Tibial nerve (tissue), 4 donors: ENCODE measurements around the gene PHC2. TPM values are rescaled to one million over a fixed set of nuclear protein-coding genes. Genes with fewer than 3 reads are reported as not detected.

Experiments
- DNase-seq, 2 donors: peaks; one replicate each; pipeline ENCODE4 v3.0.0-alpha.2; 2019; ENCODE audit warnings: low spot score in 2 of 2
- H3K27ac ChIP-seq, 4 donors: fragments of 200-600 bp; sonication (generic) in 3 of 4; one replicate each; pipeline ENCODE4 v1.5.1; 2017 to 2019; ENCODE audit warnings: mild to moderate bottlenecking in 1 of 4
- H3K27me3 ChIP-seq, 2 donors: fragments of 200-600 bp; sonication (generic) in 1 of 2; one replicate each; pipeline versions ENCODE4 v1.5.1 to v1.6.0; 2017 to 2019
- H3K36me3 ChIP-seq, 3 donors: fragments of 200-600 bp; sonication (generic); one replicate each; pipeline ENCODE4 v1.5.1; 2018 to 2019
- H3K4me1 ChIP-seq, 4 donors: fragments of 200-600 bp; sonication (generic) in 3 of 4; one replicate each; pipeline ENCODE4 v1.5.1; 2017 to 2019
- H3K4me3 ChIP-seq, 4 donors: fragments of 200-600 bp; sonication (generic) in 3 of 4; one replicate each; pipeline ENCODE4 v1.5.1; 2017 to 2019; ENCODE audit warnings: mild to moderate bottlenecking in 1 of 4, moderate library complexity in 1 of 4
- H3K9me3 ChIP-seq, 4 donors: fragments of 200-600 bp; sonication (generic) in 3 of 4; one replicate each; pipeline ENCODE4 v1.5.1; 2017 to 2019
- EP300 ChIP-seq, 2 donors: sonication (generic); formaldehyde crosslinking; IDR thresholded peaks; one replicate each; pipeline ENCODE4 v1.6.1; 2017; ENCODE audit warnings: antibody characterized with exemption in 2 of 2, mild to moderate bottlenecking in 1 of 2
- POLR2A ChIP-seq, 2 donors: fragments of 450-650 bp; IDR thresholded peaks; one replicate each; pipeline ENCODE4 v1.6.1; 2017; ENCODE audit warnings: antibody characterized with exemption in 2 of 2, mild to moderate bottlenecking in 2 of 2, moderate library complexity in 2 of 2
- WGBS, 2 donors: methylation state at CpG; one replicate each; pipeline ENCODE4 v1.1.5; 2018; 5-methylcytosine and 5-hydroxymethylcytosine counted together
- total RNA-seq, 4 donors: library from RNA; depleted of rRNA; stranded (reverse); fragments of >200 nt; gene quantifications; one replicate each; pipeline ENCODE4 v1.1.0, GENCODE V29; 2016
- TF ChIP-seq, protein P1 (sequence below), 5 experiments: fragments of 200-600 bp in 3 of 5; fragments of 450-650 bp in 2 of 5; sonication (generic) in 3 of 5; IDR thresholded peaks; one replicate each; pipeline ENCODE4 v1.5.1; 2016 to 2019; ENCODE audit warnings: antibody characterized with exemption in 5 of 5, mild to moderate bottlenecking in 3 of 5, moderate library complexity in 2 of 5

PHC2 gene
- total RNA-seq, 4 donors from 2014 or later: 152 to 458 (median 204) TPM

- no peak overlapping the region for H3K27ac ChIP-seq
- DNase-seq: no peak
- peaks cover 0 to 58% (median 0%) of the 10 kb centered on the region in 3 donors for H3K36me3 ChIP-seq
- TF ChIP-seq, protein P1, sequence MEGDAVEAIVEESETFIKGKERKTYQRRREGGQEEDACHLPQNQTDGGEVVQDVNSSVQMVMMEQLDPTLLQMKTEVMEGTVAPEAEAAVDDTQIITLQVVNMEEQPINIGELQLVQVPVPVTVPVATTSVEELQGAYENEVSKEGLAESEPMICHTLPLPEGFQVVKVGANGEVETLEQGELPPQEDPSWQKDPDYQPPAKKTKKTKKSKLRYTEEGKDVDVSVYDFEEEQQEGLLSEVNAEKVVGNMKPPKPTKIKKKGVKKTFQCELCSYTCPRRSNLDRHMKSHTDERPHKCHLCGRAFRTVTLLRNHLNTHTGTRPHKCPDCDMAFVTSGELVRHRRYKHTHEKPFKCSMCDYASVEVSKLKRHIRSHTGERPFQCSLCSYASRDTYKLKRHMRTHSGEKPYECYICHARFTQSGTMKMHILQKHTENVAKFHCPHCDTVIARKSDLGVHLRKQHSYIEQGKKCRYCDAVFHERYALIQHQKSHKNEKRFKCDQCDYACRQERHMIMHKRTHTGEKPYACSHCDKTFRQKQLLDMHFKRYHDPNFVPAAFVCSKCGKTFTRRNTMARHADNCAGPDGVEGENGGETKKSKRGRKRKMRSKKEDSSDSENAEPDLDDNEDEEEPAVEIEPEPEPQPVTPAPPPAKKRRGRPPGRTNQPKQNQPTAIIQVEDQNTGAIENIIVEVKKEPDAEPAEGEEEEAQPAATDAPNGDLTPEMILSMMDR (IDR thresholded peaks at IDR 0.05): no peak
- TF ChIP-seq POLR2A (IDR thresholded peaks at IDR 0.05): no peak
- TF ChIP-seq EP300 (IDR thresholded peaks at IDR 0.05): no peak
- WGBS, 2 donors: 92 to 98% methylated on average over 10 to 12 of the region's 12 CpGs
- peaks cover 0 to 12% (median 5%) of the 10 kb centered on the region in 4 donors for H3K4me1 ChIP-seq
- H3K9me3 ChIP-seq: no peaks in the 10 kb centered on the region
- no peak overlapping the region for H3K4me3 ChIP-seq
- H3K27me3 ChIP-seq: no peaks in the 10 kb centered on the region
These were observed 58.7 kb downstream of the PHC2 start for GRCh38 chr1:33372162-33372561.

DNA sequence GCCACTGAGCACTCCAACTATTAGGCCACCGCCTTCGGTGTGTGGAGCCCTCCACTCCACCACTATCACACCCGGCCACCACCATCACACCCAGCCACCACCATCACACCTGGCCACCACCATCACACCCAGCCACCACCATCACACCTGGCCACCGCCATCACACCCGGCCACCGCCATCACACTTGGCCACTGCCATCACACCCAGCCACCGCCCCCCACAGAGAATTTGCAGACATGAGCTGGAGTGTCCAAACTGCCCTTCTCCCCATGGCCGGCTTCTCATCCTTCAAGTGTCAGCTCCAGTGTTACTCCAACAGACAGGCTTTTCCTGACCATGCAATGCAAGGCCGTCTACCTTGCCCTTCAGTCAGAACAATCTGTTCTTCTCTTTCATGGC, 59.6 kb downstream of the PHC2 start:
- peaks cover 0 to 58% (median 0%) of the 10 kb centered on the region in 3 donors for H3K36me3 ChIP-seq
- no peak overlapping the region for H3K4me3 ChIP-seq
- H3K27me3 ChIP-seq: no peaks in the 10 kb centered on the region
- DNase-seq: no peak
- H3K4me1 ChIP-seq: peaks cover 0 to 20% (median 13%) of the 10 kb centered on the region in 4 donors
- H3K27ac ChIP-seq: no peak overlapping the region
- no peaks in the 10 kb centered on the region for H3K9me3 ChIP-seq
- WGBS, 2 donors: 97% methylated on average over 9 of the region's 9 CpGs
- TF ChIP-seq POLR2A (IDR thresholded peaks at IDR 0.05): no peak
- TF ChIP-seq, protein P1 (IDR thresholded peaks at IDR 0.05): no peak
- no peak for TF ChIP-seq EP300 (IDR thresholded peaks at IDR 0.05)

- Histone ChIP-seq H3K4me3 (no peak overlapping the region), H3K27me3 (no peaks in the 10 kb centered on the region), H3K9me3 (no peaks in the 10 kb centered on the region), H3K27ac (no peak overlapping the region), H3K36me3 (peaks cover 0 to 58% (median 0%) of the 10 kb centered on the region in 3 donors), H3K4me1 (peaks cover 0 to 25% (median 15%) of the 10 kb centered on the region in 4 donors)
- DNase-seq: no peak
- no peak for TF ChIP-seq EP300 (IDR thresholded peaks at IDR 0.05)
- TF ChIP-seq, protein P1 (IDR thresholded peaks at IDR 0.05): no peak
- WGBS, 2 donors: 74 to 81% methylated on average over 5 of the region's 5 CpGs
These were observed 60.1 kb downstream of the PHC2 start for GRCh38 chr1:33370827-33371226.

GRCh38 chr1:33370301-33370700, 60.6 kb downstream of the PHC2 start:
- TF ChIP-seq POLR2A (IDR thresholded peaks at IDR 0.05): no peak
- no peak for TF ChIP-seq EP300 (IDR thresholded peaks at IDR 0.05)
- TF ChIP-seq, protein P1 (IDR thresholded peaks at IDR 0.05): no peak
- peaks cover 0 to 30% (median 20%) of the 10 kb centered on the region in 4 donors for H3K4me1 ChIP-seq
- H3K4me3 ChIP-seq: no peak overlapping the region
- 69 to 77% methylated on average over 4 of the region's 4 CpGs for WGBS, 2 donors
- no peaks in the 10 kb centered on the region for H3K9me3 ChIP-seq
- no peak overlapping the region for H3K27ac ChIP-seq
- no peaks in the 10 kb centered on the region for H3K27me3 ChIP-seq
- no peak for DNase-seq
- H3K36me3 ChIP-seq: peaks cover 0 to 56% (median 0%) of the 10 kb centered on the region in 3 donors

- Histone ChIP-seq H3K27ac (no peak overlapping the region), H3K36me3 (peaks cover 0 to 51% (median 0%) of the 10 kb centered on the region in 3 donors), H3K27me3 (no peaks in the 10 kb centered on the region), H3K4me1 (peaks cover 0 to 36% (median 25%) of the 10 kb centered on the region in 4 donors), H3K9me3 (no peaks in the 10 kb centered on the region), H3K4me3 (no peak overlapping the region)
- no peak for DNase-seq
- TF ChIP-seq POLR2A (IDR thresholded peaks at IDR 0.05) (no peak), EP300 (IDR thresholded peaks at IDR 0.05) (no peak)
- TF ChIP-seq, protein P1 (IDR thresholded peaks at IDR 0.05): no peak
- 55 to 95% methylated on average over 2 of the region's 2 CpGs for WGBS, 2 donors
These were observed 61.1 kb downstream of the PHC2 start for GRCh38 chr1:33369764-33370163.
